WTC11 (cell line): ENCODE data around the gene DPYSL4. TPM values are rescaled to one million over a fixed set of nuclear protein-coding genes. Genes with fewer than 3 reads are reported as not detected.

Source experiments
- ATAC-seq: fragments of 200-7000 bp; cut with Tn5 transposase; 2 replicates; pipeline ENCODE4 v1.10.0; 2021; ENCODE audit warnings: mild to moderate bottlenecking, moderate library complexity
- CTCF ChIA-PET: fragments of 300-600 bp; sonication (Branson Sonifier 250); formaldehyde crosslinking; loops from one replicate; lab custom pipeline; 2021; ENCODE audit warnings: antibody characterized with exemption; lab: Charles Lee
- POLR2A ChIA-PET: fragments of 350-600 bp; sonication (Branson Sonifier 250); formaldehyde crosslinking; loops from one replicate; lab custom pipeline; 2021; ENCODE audit warnings: antibody characterized with exemption; lab: Charles Lee
- DNase-seq: peaks from one replicate; pipeline ENCODE4 v3.0.0; 2021; ENCODE audit warnings: low spot score
- H3K27ac Mint-ChIP-seq: 2 replicates; pipeline ENCODE4 v1.8.0; 2021; ENCODE audit warnings: mixed read lengths
- H3K27me3 Mint-ChIP-seq: 2 replicates; pipeline ENCODE4 v1.8.0; 2021; ENCODE audit warnings: low read depth, mild to moderate bottlenecking, moderate library complexity, mixed read lengths
- H3K36me3 Mint-ChIP-seq: 2 replicates; pipeline ENCODE4 v1.8.0; 2021; ENCODE audit warnings: mixed read lengths
- H3K4me1 Mint-ChIP-seq: 2 replicates; pipeline ENCODE4 v1.8.0; 2022; ENCODE audit warnings: mixed read lengths
- H3K4me3 Mint-ChIP-seq: 2 replicates; pipeline ENCODE4 v1.8.0; 2021; ENCODE audit warnings: mild to moderate bottlenecking, moderate library complexity, mixed read lengths
- H3K9me3 Mint-ChIP-seq: 2 replicates; pipeline ENCODE4 v1.8.0; 2021; ENCODE audit warnings: mixed read lengths
- ATF1 ChIP-seq: sonication (generic); formaldehyde crosslinking; IDR thresholded peaks from 2 replicates; pipeline ENCODE4 v1.8.1; 2023; ENCODE audit warnings: mild to moderate bottlenecking, moderate library complexity, missing genetic modification reagents
- CREB1 ChIP-seq: sonication (generic); formaldehyde crosslinking; IDR thresholded peaks from 2 replicates; pipeline ENCODE4 v1.8.0; 2023; ENCODE audit warnings: mild to moderate bottlenecking, missing genetic modification reagents
- CREM ChIP-seq: sonication (generic); formaldehyde crosslinking; IDR thresholded peaks from 2 replicates; pipeline ENCODE4 v1.8.1; 2022; ENCODE audit warnings: mild to moderate bottlenecking, missing genetic modification reagents, moderate library complexity
- FOXJ3 ChIP-seq: sonication (generic); formaldehyde crosslinking; IDR thresholded peaks from 2 replicates; pipeline ENCODE4 v1.9.0; 2021; ENCODE audit warnings: missing genetic modification reagents, mild to moderate bottlenecking, borderline replicate concordance
- GABPB1 ChIP-seq: sonication (generic); formaldehyde crosslinking; IDR thresholded peaks from 2 replicates; pipeline ENCODE4 v1.8.1; 2023; ENCODE audit warnings: mild to moderate bottlenecking, missing genetic modification reagents
- GRHL2 ChIP-seq: fragments of 250-450 bp; sonication (Bioruptor Pico); IDR thresholded peaks from 2 replicates; pipeline ENCODE4 v1.8.0; 2022; ENCODE audit warnings: mild to moderate bottlenecking, moderate library complexity; ENCODE audit not compliant: insufficient replicate concordance, severe bottlenecking
- HMGA2 ChIP-seq: fragments of 250-450 bp; sonication (Bioruptor Pico); IDR thresholded peaks from 2 replicates; pipeline ENCODE4 v1.4.0; 2021; ENCODE audit warnings: mild to moderate bottlenecking, moderate library complexity
- NFATC4 ChIP-seq: fragments of 250-450 bp; sonication (Bioruptor Pico); IDR thresholded peaks from 2 replicates; pipeline ENCODE4 v1.9.0; 2021; ENCODE audit warnings: mild to moderate bottlenecking
- RORB ChIP-seq: fragments of 250-450 bp; sonication (Bioruptor Pico); IDR thresholded peaks from 2 replicates; pipeline ENCODE4 v1.9.0; 2021; ENCODE audit warnings: mild to moderate bottlenecking
- SOX15 ChIP-seq: fragments of 250-450 bp; sonication (Bioruptor Pico); IDR thresholded peaks from 2 replicates; pipeline ENCODE4 v1.9.0; 2021; ENCODE audit warnings: mild to moderate bottlenecking
- ZNF138 ChIP-seq: sonication (generic); formaldehyde crosslinking; conservative IDR thresholded peaks from 2 replicates; pipeline ENCODE4 v1.8.1; 2022; ENCODE audit warnings: mild to moderate bottlenecking, moderate library complexity, missing genetic modification reagents
- ZNF219 ChIP-seq: sonication (generic); formaldehyde crosslinking; IDR thresholded peaks from 2 replicates; pipeline ENCODE4 v1.8.0; 2023; ENCODE audit warnings: missing genetic modification reagents, mild to moderate bottlenecking, borderline replicate concordance
- ZNF396 ChIP-seq: fragments of 250-450 bp; sonication (Bioruptor Pico); IDR thresholded peaks from 2 replicates; pipeline ENCODE4 v1.8.0; 2021; ENCODE audit warnings: mild to moderate bottlenecking, moderate library complexity, borderline replicate concordance
- total RNA-seq: library from RNA; stranded (reverse); gene quantifications from 3 replicates; pipeline ENCODE4 v1.2.3, GENCODE V29; 2021
- TF ChIP-seq, protein P1 (sequence below): sonication (generic); formaldehyde crosslinking; IDR thresholded peaks from 2 replicates; pipeline ENCODE4 v1.8.1; 2023; ENCODE audit warnings: mild to moderate bottlenecking, missing genetic modification reagents, moderate library complexity
- TF ChIP-seq, protein P2 (sequence below): fragments of 250-450 bp; sonication (Bioruptor Pico); IDR thresholded peaks from 2 replicates; pipeline ENCODE4 v2.1.2; 2022; ENCODE audit warnings: mild to moderate bottlenecking, moderate library complexity
- TF ChIP-seq, protein P3 (sequence below): sonication (generic); formaldehyde crosslinking; IDR thresholded peaks from 2 replicates; pipeline ENCODE4 v1.8.0; 2023; ENCODE audit warnings: mild to moderate bottlenecking, missing genetic modification reagents
- TF ChIP-seq, protein P4 (sequence below): fragments of 250-450 bp; sonication (Bioruptor Pico); IDR thresholded peaks from 2 replicates; pipeline ENCODE4 v1.9.0; 2021; ENCODE audit warnings: moderate library complexity, mild to moderate bottlenecking, inconsistent platforms, borderline replicate concordance
- TF ChIP-seq, protein P5 (sequence below): sonication (generic); formaldehyde crosslinking; IDR thresholded peaks from 2 replicates; pipeline ENCODE4 v1.8.1; 2022; ENCODE audit warnings: low read depth, missing genetic modification reagents, borderline replicate concordance

DPYSL4 gene
- total RNA-seq, 1 experiment from 2014 or later, result 17.0 TPM

DNA sequence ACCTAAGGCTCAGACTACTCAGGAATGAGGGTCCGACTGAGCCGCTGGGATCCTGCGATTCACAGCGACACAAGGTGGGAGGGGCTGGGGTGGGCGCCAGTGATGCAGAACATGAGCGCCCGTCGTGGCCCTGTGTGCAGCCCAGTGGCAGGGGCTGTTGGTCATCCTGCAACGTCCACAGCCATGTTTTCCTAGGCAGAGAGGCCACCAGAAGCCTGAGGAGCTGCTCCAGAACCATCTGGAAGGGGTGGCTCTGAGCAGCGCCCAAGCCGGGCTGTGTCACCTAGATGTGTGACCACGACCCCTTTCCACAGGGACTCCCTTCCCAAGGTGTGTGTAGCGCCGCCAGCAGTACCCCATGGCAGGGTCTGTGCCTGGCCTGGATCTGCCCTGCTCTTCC, 24.5 kb downstream of the DPYSL4 start:
- TF ChIP-seq ZNF396 (CRISPR knock-in tag) (no peak), SOX15 (CRISPR knock-in tag) (no peak), ZNF219 (no peak), RORB (CRISPR knock-in tag) (no peak), FOXJ3 (CRISPR knock-in tag) (no peak), GRHL2 (no peak), ATF1 (no peak), CREB1 (CRISPR knock-in tag) (no peak), CREM (CRISPR knock-in tag) (no peak), HMGA2 (CRISPR knock-in tag) (no peak)
- TF ChIP-seq, protein P1, sequence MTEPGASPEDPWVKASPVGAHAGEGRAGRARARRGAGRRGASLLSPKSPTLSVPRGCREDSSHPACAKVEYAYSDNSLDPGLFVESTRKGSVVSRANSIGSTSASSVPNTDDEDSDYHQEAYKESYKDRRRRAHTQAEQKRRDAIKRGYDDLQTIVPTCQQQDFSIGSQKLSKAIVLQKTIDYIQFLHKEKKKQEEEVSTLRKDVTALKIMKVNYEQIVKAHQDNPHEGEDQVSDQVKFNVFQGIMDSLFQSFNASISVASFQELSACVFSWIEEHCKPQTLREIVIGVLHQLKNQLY (CRISPR knock-in tag), result no peak
- TF ChIP-seq, protein P2, sequence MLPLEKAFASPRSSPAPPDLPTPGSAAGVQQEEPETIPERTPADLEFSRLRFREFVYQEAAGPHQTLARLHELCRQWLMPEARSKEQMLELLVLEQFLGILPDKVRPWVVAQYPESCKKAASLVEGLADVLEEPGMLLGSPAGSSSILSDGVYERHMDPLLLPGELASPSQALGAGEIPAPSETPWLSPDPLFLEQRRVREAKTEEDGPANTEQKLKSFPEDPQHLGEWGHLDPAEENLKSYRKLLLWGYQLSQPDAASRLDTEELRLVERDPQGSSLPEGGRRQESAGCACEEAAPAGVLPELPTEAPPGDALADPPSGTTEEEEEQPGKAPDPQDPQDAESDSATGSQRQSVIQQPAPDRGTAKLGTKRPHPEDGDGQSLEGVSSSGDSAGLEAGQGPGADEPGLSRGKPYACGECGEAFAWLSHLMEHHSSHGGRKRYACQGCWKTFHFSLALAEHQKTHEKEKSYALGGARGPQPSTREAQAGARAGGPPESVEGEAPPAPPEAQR, result no peak
- TF ChIP-seq, protein P3, sequence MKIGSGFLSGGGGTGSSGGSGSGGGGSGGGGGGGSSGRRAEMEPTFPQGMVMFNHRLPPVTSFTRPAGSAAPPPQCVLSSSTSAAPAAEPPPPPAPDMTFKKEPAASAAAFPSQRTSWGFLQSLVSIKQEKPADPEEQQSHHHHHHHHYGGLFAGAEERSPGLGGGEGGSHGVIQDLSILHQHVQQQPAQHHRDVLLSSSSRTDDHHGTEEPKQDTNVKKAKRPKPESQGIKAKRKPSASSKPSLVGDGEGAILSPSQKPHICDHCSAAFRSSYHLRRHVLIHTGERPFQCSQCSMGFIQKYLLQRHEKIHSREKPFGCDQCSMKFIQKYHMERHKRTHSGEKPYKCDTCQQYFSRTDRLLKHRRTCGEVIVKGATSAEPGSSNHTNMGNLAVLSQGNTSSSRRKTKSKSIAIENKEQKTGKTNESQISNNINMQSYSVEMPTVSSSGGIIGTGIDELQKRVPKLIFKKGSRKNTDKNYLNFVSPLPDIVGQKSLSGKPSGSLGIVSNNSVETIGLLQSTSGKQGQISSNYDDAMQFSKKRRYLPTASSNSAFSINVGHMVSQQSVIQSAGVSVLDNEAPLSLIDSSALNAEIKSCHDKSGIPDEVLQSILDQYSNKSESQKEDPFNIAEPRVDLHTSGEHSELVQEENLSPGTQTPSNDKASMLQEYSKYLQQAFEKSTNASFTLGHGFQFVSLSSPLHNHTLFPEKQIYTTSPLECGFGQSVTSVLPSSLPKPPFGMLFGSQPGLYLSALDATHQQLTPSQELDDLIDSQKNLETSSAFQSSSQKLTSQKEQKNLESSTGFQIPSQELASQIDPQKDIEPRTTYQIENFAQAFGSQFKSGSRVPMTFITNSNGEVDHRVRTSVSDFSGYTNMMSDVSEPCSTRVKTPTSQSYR (CRISPR knock-in tag), result no peak
- TF ChIP-seq, protein P4, sequence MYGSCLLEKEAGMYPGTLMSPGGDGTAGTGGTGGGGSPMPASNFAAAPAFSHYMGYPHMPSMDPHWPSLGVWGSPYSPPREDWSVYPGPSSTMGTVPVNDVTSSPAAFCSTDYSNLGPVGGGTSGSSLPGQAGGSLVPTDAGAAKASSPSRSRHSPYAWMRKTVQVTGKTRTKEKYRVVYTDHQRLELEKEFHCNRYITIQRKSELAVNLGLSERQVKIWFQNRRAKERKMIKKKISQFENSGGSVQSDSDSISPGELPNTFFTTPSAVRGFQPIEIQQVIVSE (CRISPR knock-in tag), result no peak
- ATAC-seq (no peak), DNase-seq (no peak)
- Mint-ChIP-seq H3K4me1 (no peaks in the 10 kb centered on the region), H3K27ac (no peak overlapping the region), H3K27me3 (peaks cover 2% of the 10 kb centered on the region; the same call in 1 of the 2 replicates), H3K9me3 (peaks cover 27% of the 10 kb centered on the region), H3K36me3 (peaks cover 29% of the 10 kb centered on the region), H3K4me3 (no peak overlapping the region)
- CTCF ChIA-PET, result no interaction called here
- POLR2A ChIA-PET, result no interaction called here

DNA sequence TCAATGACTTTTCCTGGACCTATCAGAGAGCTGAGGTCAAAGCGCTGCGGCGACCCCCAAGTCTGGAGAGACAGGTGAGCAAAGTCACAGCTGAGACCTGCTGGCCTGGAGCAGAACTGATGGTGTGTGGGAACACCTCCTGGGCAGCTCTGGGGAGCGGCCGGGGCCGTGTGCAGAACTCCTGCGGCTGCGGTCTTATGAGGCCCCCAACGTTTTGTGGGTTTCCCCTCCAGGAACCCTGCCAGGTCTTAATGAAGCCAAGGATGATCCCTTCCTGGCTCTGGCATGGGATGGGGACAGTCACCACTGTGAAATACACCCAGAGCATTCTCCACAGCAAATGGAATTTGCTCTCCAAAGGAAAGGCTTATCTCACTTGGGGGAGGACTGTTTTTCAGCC, 26.1 kb downstream of the DPYSL4 start:
- H3K4me1 Mint-ChIP-seq, result no peaks in the 10 kb centered on the region
- H3K9me3 Mint-ChIP-seq, result peaks cover 42% of the 10 kb centered on the region
- H3K4me3 Mint-ChIP-seq, result no peak overlapping the region
- ChIA-PET CTCF (no interaction called here), POLR2A (no interaction called here)
- TF ChIP-seq, protein P5, sequence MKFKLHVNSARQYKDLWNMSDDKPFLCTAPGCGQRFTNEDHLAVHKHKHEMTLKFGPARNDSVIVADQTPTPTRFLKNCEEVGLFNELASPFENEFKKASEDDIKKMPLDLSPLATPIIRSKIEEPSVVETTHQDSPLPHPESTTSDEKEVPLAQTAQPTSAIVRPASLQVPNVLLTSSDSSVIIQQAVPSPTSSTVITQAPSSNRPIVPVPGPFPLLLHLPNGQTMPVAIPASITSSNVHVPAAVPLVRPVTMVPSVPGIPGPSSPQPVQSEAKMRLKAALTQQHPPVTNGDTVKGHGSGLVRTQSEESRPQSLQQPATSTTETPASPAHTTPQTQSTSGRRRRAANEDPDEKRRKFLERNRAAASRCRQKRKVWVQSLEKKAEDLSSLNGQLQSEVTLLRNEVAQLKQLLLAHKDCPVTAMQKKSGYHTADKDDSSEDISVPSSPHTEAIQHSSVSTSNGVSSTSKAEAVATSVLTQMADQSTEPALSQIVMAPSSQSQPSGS, result no peak
- TF ChIP-seq ZNF138 (CRISPR knock-in tag) (no peak), GABPB1 (CRISPR knock-in tag) (no peak), NFATC4 (CRISPR knock-in tag) (no peak)
- peaks cover 6% of the 10 kb centered on the region; the same call in 1 of the 2 replicates for H3K27me3 Mint-ChIP-seq
- DNase-seq, result no peak
- ATAC-seq, result no peak
- no peak overlapping the region for H3K27ac Mint-ChIP-seq
- H3K36me3 Mint-ChIP-seq, result peaks cover 45% of the 10 kb centered on the region
